ENCODE results near the gene BCORL1. TPM values are rescaled to one million over a fixed set of nuclear protein-coding genes. Genes with fewer than 3 reads are reported as not detected.

The BCORL1 gene
- total and polyA plus RNA-seq, 4 donors = 4.8 to 15.5 (median 9.5) TPM

- Histone ChIP-seq H3K9me3 (ENCODE audit: control insufficient read depth, insufficient read depth, low read length) (no peaks in the 10 kb centered on the region), H3K36me3 (ENCODE audit: control insufficient read depth, insufficient read depth, low read length) (peaks cover 22% of the 10 kb centered on the region), H3K4me1 (ENCODE audit: control insufficient read depth, insufficient read depth, low read length) (no peaks in the 10 kb centered on the region), H3K4me3 (ENCODE audit: low read depth, low read length) (no peak overlapping the region), H3K27ac (ENCODE audit: low read depth, low read length) (no peak overlapping the region), H3K27me3 (ENCODE audit: control insufficient read depth, insufficient read depth, low read length) (no peaks in the 10 kb centered on the region)
- 47% methylated on average over 8 of the region's 9 CpGs for WGBS (ENCODE audit: insufficient coverage)
- peak in 1 of 6 donors; percentile 20 for DNase-seq (ENCODE audit: low read depth in 4 of 6, low spot score in 6 of 6)
Measured at GRCh38 chrX:130024127-130024526, 41.7 kb downstream of the BCORL1 start.

GRCh38 chrX:130025256-130025655 is 42.8 kb downstream of the BCORL1 start:
- peaks cover 24% of the 10 kb centered on the region for H3K36me3 ChIP-seq (ENCODE audit: control insufficient read depth, insufficient read depth, low read length)
- H3K4me3 ChIP-seq (ENCODE audit: low read depth, low read length) = no peak overlapping the region
- DNase-seq (ENCODE audit: low read depth in 4 of 6, low spot score in 6 of 6) = no peak
- WGBS (ENCODE audit: insufficient coverage) = 66% methylated on average over 18 of the region's 19 CpGs
- H3K9me3 ChIP-seq (ENCODE audit: control insufficient read depth, insufficient read depth, low read length) = no peaks in the 10 kb centered on the region
- no peaks in the 10 kb centered on the region for H3K27me3 ChIP-seq (ENCODE audit: control insufficient read depth, insufficient read depth, low read length)
- H3K27ac ChIP-seq (ENCODE audit: low read depth, low read length) = no peak overlapping the region
- peaks cover 4% of the 10 kb centered on the region for H3K4me1 ChIP-seq (ENCODE audit: control insufficient read depth, insufficient read depth, low read length)

- no peaks in the 10 kb centered on the region for H3K9me3 ChIP-seq (ENCODE audit: control insufficient read depth, insufficient read depth, low read length)
- H3K4me3 ChIP-seq (ENCODE audit: low read depth, low read length) = no peak overlapping the region
- peaks cover 14% of the 10 kb centered on the region for H3K4me1 ChIP-seq (ENCODE audit: control insufficient read depth, insufficient read depth, low read length)
- H3K27me3 ChIP-seq (ENCODE audit: control insufficient read depth, insufficient read depth, low read length) = no peaks in the 10 kb centered on the region
- DNase-seq (ENCODE audit: low read depth in 4 of 6, low spot score in 6 of 6) = no peak
- 85% methylated on average over 3 of the region's 4 CpGs for WGBS (ENCODE audit: insufficient coverage)
- peaks cover 23% of the 10 kb centered on the region for H3K36me3 ChIP-seq (ENCODE audit: control insufficient read depth, insufficient read depth, low read length)
- H3K27ac ChIP-seq (ENCODE audit: low read depth, low read length) = no peak overlapping the region
Measured at GRCh38 chrX:130027569-130027968, 45.1 kb downstream of the BCORL1 start.

GRCh38 chrX:130028196-130028595 is 45.8 kb downstream of the BCORL1 start:
- 42% methylated on average over 2 of the region's 5 CpGs for WGBS (ENCODE audit: insufficient coverage)
- no peak overlapping the region for H3K27ac ChIP-seq (ENCODE audit: low read depth, low read length)
- peaks cover 23% of the 10 kb centered on the region for H3K36me3 ChIP-seq (ENCODE audit: control insufficient read depth, insufficient read depth, low read length)
- H3K27me3 ChIP-seq (ENCODE audit: control insufficient read depth, insufficient read depth, low read length) = no peaks in the 10 kb centered on the region
- no peak overlapping the region for H3K4me3 ChIP-seq (ENCODE audit: low read depth, low read length)
- DNase-seq (ENCODE audit: low read depth in 4 of 6, low spot score in 6 of 6) = no peak
- no peaks in the 10 kb centered on the region for H3K9me3 ChIP-seq (ENCODE audit: control insufficient read depth, insufficient read depth, low read length)
- H3K4me1 ChIP-seq (ENCODE audit: control insufficient read depth, insufficient read depth, low read length) = peaks cover 14% of the 10 kb centered on the region

GRCh38 chrX:130030826-130031225 is 48.4 kb downstream of the BCORL1 start:
- Histone ChIP-seq H3K4me1 (ENCODE audit: control insufficient read depth, insufficient read depth, low read length) (peaks cover 14% of the 10 kb centered on the region), H3K27me3 (ENCODE audit: control insufficient read depth, insufficient read depth, low read length) (no peaks in the 10 kb centered on the region), H3K9me3 (ENCODE audit: control insufficient read depth, insufficient read depth, low read length) (no peaks in the 10 kb centered on the region), H3K27ac (ENCODE audit: low read depth, low read length) (no peak overlapping the region), H3K4me3 (ENCODE audit: low read depth, low read length) (no peak overlapping the region), H3K36me3 (ENCODE audit: control insufficient read depth, insufficient read depth, low read length) (peaks cover 22% of the 10 kb centered on the region)
- DNase-seq (ENCODE audit: low read depth in 4 of 6, low spot score in 6 of 6) = peak in 3 of 6 donors; percentile 3 to 41 (median 15)
- WGBS (ENCODE audit: insufficient coverage) = 33% methylated on average over 1 of the region's 4 CpGs

GRCh38 chrX:130032552-130032951 is 50.1 kb downstream of the BCORL1 start:
- H3K36me3 ChIP-seq (ENCODE audit: control insufficient read depth, insufficient read depth, low read length) = peaks cover 34% of the 10 kb centered on the region
- 83% methylated on average over 1 of the region's 3 CpGs for WGBS (ENCODE audit: insufficient coverage)

GRCh38 chrX:130034178-130034577 is 51.7 kb downstream of the BCORL1 start:
- Histone ChIP-seq H3K27ac (ENCODE audit: low read depth, low read length) (no peak overlapping the region), H3K4me3 (ENCODE audit: low read depth, low read length) (no peak overlapping the region), H3K4me1 (ENCODE audit: control insufficient read depth, insufficient read depth, low read length) (peaks cover 14% of the 10 kb centered on the region), H3K9me3 (ENCODE audit: control insufficient read depth, insufficient read depth, low read length) (no peaks in the 10 kb centered on the region), H3K27me3 (ENCODE audit: control insufficient read depth, insufficient read depth, low read length) (no peaks in the 10 kb centered on the region), H3K36me3 (ENCODE audit: control insufficient read depth, insufficient read depth, low read length) (peaks cover 40% of the 10 kb centered on the region)
- DNase-seq (ENCODE audit: low read depth in 4 of 6, low spot score in 6 of 6) = no peak
- 71% methylated on average over 6 of the region's 7 CpGs for whole genome bisulfite sequencing (ENCODE audit: insufficient coverage)

More at GRCh38 chrX:130032552-130032951, 50.1 kb downstream of the BCORL1 start:
- no peak for DNase-seq (ENCODE audit: low read depth in 4 of 6, low spot score in 6 of 6)
- no peaks in the 10 kb centered on the region for H3K27me3 ChIP-seq (ENCODE audit: control insufficient read depth, insufficient read depth, low read length)
- no peak overlapping the region for H3K27ac ChIP-seq (ENCODE audit: low read depth, low read length)
- no peak overlapping the region for H3K4me3 ChIP-seq (ENCODE audit: low read depth, low read length)
- no peaks in the 10 kb centered on the region for H3K9me3 ChIP-seq (ENCODE audit: control insufficient read depth, insufficient read depth, low read length)
- peaks cover 14% of the 10 kb centered on the region for H3K4me1 ChIP-seq (ENCODE audit: control insufficient read depth, insufficient read depth, low read length)

- H3K9me3 ChIP-seq (ENCODE audit: control insufficient read depth, insufficient read depth, low read length) = no peaks in the 10 kb centered on the region
- H3K4me3 ChIP-seq (ENCODE audit: low read depth, low read length) = no peak overlapping the region
- 83% methylated on average over 2 of the region's 2 CpGs for WGBS (ENCODE audit: insufficient coverage)
- no peaks in the 10 kb centered on the region for H3K27me3 ChIP-seq (ENCODE audit: control insufficient read depth, insufficient read depth, low read length)
- H3K36me3 ChIP-seq (ENCODE audit: control insufficient read depth, insufficient read depth, low read length) = peaks cover 50% of the 10 kb centered on the region
- no peaks in the 10 kb centered on the region for H3K4me1 ChIP-seq (ENCODE audit: control insufficient read depth, insufficient read depth, low read length)
- H3K27ac ChIP-seq (ENCODE audit: low read depth, low read length) = no peak overlapping the region
- DNase-seq (ENCODE audit: low read depth in 4 of 6, low spot score in 6 of 6) = no peak
Measured at GRCh38 chrX:130039847-130040246, 57.4 kb downstream of the BCORL1 start.

- no peak for DNase-seq (ENCODE audit: low read depth in 4 of 6, low spot score in 6 of 6)
- WGBS (ENCODE audit: insufficient coverage) = 90% methylated on average over 3 of the region's 5 CpGs
- H3K4me3 ChIP-seq (ENCODE audit: low read depth, low read length) = no peak overlapping the region
- no peaks in the 10 kb centered on the region for H3K9me3 ChIP-seq (ENCODE audit: control insufficient read depth, insufficient read depth, low read length)
- H3K27ac ChIP-seq (ENCODE audit: low read depth, low read length) = no peak overlapping the region
- no peaks in the 10 kb centered on the region for H3K4me1 ChIP-seq (ENCODE audit: control insufficient read depth, insufficient read depth, low read length)
- H3K36me3 ChIP-seq (ENCODE audit: control insufficient read depth, insufficient read depth, low read length) = peaks cover 25% of the 10 kb centered on the region
- H3K27me3 ChIP-seq (ENCODE audit: control insufficient read depth, insufficient read depth, low read length) = no peaks in the 10 kb centered on the region
Measured at GRCh38 chrX:130047416-130047815, 65.0 kb downstream of the BCORL1 start.

GRCh38 chrX:130048686-130049222 is 66.3 kb downstream of the BCORL1 start:
- no CpG with 5 or more reads among the region's 4 CpGs for WGBS (ENCODE audit: insufficient coverage)
- no peak overlapping the region for H3K4me3 ChIP-seq (ENCODE audit: low read depth, low read length)
- no peak for DNase-seq (ENCODE audit: low read depth in 4 of 6, low spot score in 6 of 6)
- H3K27me3 ChIP-seq (ENCODE audit: control insufficient read depth, insufficient read depth, low read length) = no peaks in the 10 kb centered on the region
- no peak overlapping the region for H3K27ac ChIP-seq (ENCODE audit: low read depth, low read length)
- no peaks in the 10 kb centered on the region for H3K4me1 ChIP-seq (ENCODE audit: control insufficient read depth, insufficient read depth, low read length)
- H3K9me3 ChIP-seq (ENCODE audit: control insufficient read depth, insufficient read depth, low read length) = no peaks in the 10 kb centered on the region
- H3K36me3 ChIP-seq (ENCODE audit: control insufficient read depth, insufficient read depth, low read length) = peaks cover 27% of the 10 kb centered on the region

All from spinal cord (tissue), 10 donors.